ENCODE data around the gene GRK5.

The GRK5 gene

DNA sequence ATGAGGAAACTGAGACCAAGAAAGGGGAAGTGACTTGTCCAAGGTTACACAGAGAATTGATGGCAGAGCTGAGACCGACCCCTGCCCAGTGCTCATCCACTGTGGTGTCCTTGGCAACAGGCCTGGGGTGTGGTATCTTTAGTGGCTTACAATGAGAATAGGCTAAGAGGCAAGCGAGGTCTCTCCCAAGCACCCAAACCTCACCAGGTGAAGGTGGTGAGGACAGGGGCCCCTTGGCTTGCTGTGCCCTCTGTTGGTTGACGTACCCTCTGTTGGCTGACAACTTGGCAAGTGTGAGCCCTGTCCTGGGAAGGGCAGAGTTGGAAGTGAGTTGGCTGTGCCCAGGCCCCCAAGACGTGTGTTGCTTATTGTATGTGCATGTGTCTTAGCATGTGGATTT lies 166.9 kb downstream of the GRK5 start:
- no peak for DNase-seq (ENCODE audit: low read depth in 4 of 4, low spot score in 1 of 4)

DNA sequence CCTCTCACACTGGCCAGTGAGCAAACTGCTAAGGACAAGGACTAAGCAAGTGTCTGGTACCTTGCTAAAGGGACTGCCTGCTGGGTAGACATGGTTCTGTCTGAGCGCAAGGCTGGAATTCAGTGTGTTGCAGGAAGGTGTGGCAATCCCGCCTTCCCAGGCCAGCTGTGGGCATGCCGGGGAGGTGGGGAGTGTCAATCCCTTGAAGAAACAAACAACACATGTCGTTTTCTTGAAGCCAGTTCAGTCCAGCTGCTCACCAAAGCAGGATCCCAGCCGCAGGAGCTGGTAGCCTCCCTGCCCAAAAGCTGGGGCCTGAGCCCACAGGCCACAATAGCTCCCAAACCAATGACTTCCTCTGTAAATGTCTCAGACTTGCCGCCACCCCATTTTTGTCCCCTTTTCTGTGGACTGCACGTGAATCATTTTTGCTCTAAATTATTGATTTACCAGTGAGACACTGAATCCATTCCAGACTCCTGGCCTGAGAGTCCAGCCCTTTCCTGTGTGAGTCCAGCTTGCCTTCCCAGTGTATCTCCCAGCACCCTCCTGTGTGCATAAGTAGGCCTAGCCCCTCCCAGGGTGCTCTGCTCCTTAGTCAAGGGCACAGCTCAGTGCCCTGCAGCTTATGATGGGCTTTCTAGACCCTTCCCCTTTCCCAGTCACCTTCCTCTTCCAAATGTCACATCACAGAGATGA lies 168.4 kb downstream of the GRK5 start:
- DNase-seq (ENCODE audit: low read depth in 4 of 4, low spot score in 1 of 4) = no peak

GRCh38 chr10:119377451-119377957 lies 170.1 kb downstream of the GRK5 start:
- no peak for DNase-seq (ENCODE audit: low read depth in 4 of 4, low spot score in 1 of 4)

GRCh38 chr10:119377958-119378736 lies 170.8 kb downstream of the GRK5 start:
- no peak for DNase-seq (ENCODE audit: low read depth in 4 of 4, low spot score in 1 of 4)

DNA sequence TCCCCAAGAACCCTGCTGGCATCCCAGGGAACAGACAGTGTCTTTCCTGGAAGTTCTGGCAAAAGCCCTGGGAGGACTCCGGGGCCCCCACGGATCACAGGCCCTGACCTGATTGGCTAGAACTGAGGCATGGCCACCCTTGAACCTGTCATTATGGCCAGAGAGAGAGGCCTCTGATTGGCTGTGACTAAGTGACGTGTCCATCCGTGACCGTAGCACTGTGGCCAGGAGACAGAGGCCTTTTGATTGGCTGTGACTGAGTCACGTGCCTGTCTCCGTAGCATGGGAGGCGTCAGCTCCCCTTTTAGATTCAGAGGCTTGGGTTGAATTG lies 171.3 kb downstream of the GRK5 start:
- no peak for DNase-seq (ENCODE audit: low read depth in 4 of 4, low spot score in 1 of 4)

- no peak for DNase-seq (ENCODE audit: low read depth in 4 of 4, low spot score in 1 of 4)
Observed at GRCh38 chr10:119379466-119380071, 172.2 kb downstream of the GRK5 start.

- no peak for DNase-seq (ENCODE audit: low read depth in 4 of 4, low spot score in 1 of 4)
Observed at GRCh38 chr10:119383174-119383856, 175.9 kb downstream of the GRK5 start.

GRCh38 chr10:119384127-119384526 lies 176.8 kb downstream of the GRK5 start:
- DNase-seq (ENCODE audit: low read depth in 4 of 4, low spot score in 1 of 4) = no peak

GRCh38 chr10:119386666-119387065 lies 179.3 kb downstream of the GRK5 start:
- no peak for DNase-seq (ENCODE audit: low read depth in 4 of 4, low spot score in 1 of 4)

DNA sequence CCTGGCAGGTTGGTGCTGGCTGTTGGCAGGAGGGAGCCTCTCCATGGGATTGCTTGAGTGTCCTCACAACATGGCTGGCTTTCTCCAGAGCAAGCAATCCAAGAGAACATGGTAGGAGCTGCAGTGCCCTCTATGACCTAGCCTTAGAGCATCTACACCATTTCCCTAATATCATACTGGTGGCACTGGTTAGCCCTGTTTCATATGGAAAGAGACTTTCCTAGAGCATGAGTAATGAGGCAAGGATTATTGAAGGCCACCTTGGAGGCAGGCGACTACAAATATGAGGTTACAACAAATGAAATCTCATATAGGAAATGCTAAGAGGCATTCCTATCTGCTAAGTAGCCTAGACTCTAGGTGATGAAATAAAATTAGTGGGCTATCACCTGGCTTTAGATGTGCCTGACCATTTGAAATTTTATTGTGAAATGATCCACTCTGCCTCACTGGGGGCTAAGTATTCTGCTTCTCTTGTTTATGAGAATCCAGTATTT lies 181.5 kb downstream of the GRK5 start:
- no peak for DNase-seq (ENCODE audit: low read depth in 4 of 4, low spot score in 1 of 4)

DNA sequence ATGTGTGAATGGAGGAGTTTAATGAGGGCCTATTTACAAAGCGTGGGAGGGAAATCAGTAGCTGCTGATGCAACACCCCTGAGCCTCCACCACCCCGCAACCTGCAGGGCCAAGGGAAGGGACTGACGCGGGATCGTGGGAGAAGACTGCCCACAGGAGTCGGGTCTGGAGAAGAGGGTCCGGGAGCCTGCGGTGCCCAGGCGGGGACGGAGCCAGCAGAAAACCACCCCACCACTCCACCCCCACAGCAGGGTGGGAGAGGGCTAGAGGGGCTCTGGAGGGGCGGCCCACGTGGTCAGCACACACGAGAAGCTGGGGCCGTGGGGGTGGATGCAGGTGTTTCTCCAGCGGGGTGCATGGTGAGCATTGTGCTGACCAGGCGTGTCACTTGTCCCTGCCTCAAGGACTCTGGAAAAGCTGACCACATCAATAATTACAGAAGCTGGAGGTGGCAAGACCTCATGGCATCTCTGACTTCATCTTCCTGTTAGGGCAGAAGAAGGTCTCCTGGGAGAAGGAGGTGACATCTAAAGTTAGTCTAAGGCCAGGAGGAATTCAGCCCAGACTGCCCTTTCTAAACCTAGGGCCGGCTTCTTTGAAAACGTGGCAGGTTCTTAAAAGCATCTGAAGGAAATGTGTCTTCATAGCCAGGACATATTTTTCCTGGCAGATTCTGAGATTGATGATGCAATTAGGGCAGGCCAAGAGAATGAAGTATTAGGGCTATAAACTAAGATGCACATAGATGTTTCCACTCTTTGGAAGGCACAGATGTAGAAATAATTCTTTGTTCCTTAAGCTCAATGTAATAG lies 184.3 kb downstream of the GRK5 start:
- no peak for DNase-seq (ENCODE audit: low read depth in 4 of 4, low spot score in 1 of 4)

DNA sequence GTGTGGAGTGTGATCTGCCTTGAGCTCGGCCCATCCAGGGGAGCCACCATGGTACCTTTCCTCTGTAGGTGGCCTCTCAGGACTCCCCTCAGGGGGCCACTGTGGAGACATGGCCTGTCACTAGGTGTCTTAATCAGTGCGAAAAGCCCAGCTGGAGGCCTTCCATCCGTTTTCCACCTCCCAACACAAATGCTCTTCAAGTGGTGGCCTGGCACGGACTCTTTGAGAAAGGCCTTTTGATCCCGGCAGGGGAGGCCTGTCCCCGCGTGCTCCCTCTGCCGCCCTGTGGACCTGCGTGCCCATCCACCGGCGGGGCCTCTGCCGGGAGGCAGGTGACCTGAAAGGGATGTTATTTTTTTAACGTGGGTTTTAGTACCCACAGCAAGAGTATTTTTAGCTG lies 185.6 kb downstream of the GRK5 start:
- no peak for DNase-seq (ENCODE audit: low read depth in 4 of 4, low spot score in 1 of 4)

DNA sequence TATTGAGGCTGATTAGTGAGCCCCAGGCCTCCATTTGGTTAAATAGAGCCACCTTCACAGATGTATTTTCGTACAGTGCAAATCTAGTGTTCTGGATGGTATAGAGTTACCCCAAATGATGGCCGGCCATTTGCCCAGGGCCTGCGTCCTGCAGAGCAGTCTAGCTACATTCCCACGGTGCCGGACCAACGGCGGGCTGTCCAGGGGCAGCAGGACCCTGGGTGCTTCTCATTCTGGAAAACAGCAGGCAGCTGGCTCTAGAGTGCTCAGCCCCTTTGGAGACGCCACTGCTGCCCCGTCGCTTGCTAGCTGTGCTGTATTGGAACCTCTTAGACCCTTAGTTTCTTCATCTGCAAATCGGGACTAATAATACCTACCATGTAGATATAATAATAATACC lies 186.1 kb downstream of the GRK5 start:
- DNase-seq (ENCODE audit: low read depth in 4 of 4, low spot score in 1 of 4) = no peak

GRCh38 chr10:119393845-119394244 lies 186.5 kb downstream of the GRK5 start:
- DNase-seq (ENCODE audit: low read depth in 4 of 4, low spot score in 1 of 4) = no peak

DNA sequence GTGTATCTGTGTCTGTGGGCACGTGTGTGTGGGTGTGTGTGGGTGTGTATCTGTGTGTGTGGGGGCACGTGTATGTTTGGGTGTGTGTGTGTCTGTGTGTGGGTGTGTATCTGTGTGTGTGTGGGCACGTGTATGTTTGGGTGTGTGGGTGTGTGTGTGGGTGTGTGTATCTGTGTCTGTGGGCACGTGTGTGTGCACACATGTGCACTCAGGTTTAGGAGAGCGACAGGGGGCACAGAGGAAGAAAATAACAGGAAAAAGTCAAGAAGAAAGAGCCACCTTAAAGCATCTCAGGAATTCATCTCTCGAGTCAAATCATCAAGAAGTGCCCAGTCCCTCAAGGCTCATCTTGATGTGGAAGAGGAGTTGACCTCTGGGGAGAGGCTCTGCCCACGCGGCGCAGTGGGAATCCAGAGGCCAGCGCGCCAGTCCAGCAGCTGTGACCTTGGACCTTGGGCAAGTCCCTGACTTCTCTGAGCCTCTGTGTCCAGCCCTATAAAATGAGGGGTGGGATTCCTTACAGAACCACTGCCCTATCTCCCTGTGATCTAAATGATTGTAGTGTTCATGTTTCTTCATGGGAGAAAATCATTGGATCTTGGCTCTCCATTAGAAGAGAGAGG lies 187.4 kb downstream of the GRK5 start:
- no peak for DNase-seq (ENCODE audit: low read depth in 4 of 4, low spot score in 1 of 4)

- no peak for DNase-seq (ENCODE audit: low read depth in 4 of 4, low spot score in 1 of 4)
Observed at GRCh38 chr10:119395280-119396007, 188.1 kb downstream of the GRK5 start.

DNA sequence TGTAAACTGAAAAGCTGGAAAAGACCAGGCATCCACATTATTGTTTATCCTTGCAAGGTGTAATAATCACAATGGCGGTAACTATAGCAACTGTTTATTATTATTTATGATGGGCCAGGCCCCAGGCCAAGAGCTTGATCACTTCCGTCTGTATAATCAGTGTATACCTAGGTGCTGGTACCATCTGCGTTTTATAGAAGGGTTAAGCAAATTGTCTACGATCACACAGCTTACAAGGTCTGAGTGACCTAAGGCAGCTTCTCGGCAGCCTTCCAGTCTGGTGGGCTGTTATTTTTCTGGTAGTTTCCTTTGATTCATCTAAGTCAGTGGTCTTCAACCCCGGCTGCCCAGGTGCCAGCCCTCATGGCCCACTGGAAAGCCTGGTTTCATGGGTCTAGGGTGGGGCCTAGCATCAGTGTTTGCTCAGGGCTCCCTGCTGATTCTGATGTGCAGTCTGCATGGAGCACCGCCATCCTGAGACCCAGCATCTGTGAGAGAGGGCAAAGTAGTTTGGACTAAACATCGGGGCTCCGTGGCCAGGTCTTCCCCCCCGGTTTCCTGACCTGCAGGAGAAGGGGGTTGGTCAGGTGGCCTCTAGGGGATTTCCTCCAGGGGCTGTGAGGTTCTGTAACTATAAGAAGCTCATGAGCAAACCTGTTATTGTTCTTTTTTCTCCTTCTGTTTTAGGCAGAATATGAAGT lies 188.8 kb downstream of the GRK5 start:
- no peak for DNase-seq (ENCODE audit: low read depth in 4 of 4, low spot score in 1 of 4)

DNA sequence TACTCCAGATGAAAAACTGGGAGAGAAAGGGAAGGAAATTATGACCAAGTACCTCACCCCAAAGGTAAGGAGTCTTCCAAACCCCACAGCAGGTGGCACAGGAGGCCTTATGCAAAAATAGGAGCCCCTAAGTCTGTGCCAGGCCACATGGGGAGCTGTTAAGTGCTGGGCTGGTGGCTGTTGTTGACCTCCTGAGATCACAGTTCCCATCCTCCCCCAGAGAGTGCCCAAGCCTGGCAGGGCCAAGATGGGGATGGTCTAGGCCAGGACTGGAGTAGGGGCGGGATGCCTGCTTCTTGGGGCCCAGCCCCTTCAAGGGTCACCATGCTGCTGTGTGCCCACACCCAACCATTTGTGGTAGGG lies 189.3 kb downstream of the GRK5 start:
- DNase-seq (ENCODE audit: low read depth in 4 of 4, low spot score in 1 of 4) = no peak

DNA sequence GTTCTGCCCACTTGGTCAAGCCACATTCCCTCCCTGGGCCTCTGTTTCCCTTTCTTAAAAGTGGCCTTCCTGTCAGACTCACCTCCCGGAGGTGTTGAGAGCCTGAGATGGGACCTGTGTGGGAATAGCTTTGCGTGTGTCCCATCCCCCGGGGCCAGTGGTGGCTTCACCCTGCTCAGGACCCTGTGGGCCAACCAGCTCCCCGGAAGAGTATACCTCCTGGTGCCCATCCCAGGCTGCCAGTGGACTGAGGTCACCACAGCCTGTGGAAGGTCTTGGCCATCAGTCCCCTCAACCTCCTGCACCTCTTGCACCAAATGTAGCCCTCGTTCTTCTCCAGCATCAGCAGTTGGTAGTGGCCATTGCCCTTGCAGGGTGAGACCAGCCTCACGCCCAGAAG lies 190.0 kb downstream of the GRK5 start:
- DNase-seq (ENCODE audit: low read depth in 4 of 4, low spot score in 1 of 4) = no peak

Measured in stimulated activated CD4-positive, alpha-beta T cell treated with anti-CD3 and anti-CD28 coated beads, Interleukin-1b, Interleukin-23, amount 100 ng/mL, for 24 hours (primary cell).